ENCODE measurements around the gene PCDHGB3. TPM values are rescaled to one million over a fixed set of nuclear protein-coding genes. Genes with fewer than 3 reads are reported as not detected.
"Not testable (repeated sequence)": the region's sequence is repeated elsewhere in the genome, so short reads cannot be mapped to it uniquely, and the experiment has no call there.

PCDHGB3 gene
- total RNA-seq, 2 experiments from 2014 or later = 0.44 to 0.82 TPM

DNA sequence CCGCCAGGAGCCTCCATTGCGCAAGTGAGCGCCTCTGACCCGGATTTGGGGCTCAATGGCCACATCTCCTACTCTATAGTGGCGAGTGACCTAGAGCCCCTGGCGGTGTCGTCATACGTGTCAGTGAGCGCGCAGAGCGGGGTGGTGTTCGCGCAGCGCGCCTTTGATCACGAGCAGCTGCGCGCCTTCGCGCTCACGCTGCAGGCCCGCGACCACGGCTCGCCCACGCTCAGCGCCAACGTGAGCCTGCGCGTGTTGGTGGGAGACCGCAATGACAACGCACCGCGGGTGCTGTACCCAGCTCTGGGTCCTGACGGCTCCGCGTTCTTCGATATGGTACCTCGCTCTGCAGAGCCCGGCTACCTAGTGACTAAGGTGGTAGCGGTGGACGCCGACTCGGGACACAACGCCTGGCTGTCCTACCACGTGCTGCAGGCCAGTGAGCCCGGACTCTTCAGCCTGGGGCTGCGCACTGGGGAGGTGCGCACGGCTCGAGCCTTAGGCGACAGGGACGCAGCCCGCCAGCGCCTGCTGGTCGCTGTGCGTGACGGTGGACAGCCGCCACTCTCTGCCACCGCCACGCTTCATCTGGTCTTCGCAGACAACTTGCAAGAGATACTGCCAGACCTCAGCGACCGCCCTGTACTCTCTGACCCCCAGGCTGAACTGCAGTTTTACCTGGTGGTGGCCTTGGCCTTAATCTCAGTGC is 39.7 kb downstream of the PCDHGB3 start:
- no peak overlapping the region for H3K4me3 Mint-ChIP-seq
- H3K27ac Mint-ChIP-seq = no peak overlapping the region
- H3K4me1 Mint-ChIP-seq = peaks cover 2% of the 10 kb centered on the region
- DNase-seq (no peak), ATAC-seq (ENCODE audit: low read depth) (no peak)
- POLR2A ChIA-PET = no interaction called here
- peaks cover 14% of the 10 kb centered on the region for H3K9me3 Mint-ChIP-seq
- peaks cover 64% of the 10 kb centered on the region for H3K27me3 Mint-ChIP-seq
- peaks cover 4% of the 10 kb centered on the region for H3K36me3 Mint-ChIP-seq

DNA sequence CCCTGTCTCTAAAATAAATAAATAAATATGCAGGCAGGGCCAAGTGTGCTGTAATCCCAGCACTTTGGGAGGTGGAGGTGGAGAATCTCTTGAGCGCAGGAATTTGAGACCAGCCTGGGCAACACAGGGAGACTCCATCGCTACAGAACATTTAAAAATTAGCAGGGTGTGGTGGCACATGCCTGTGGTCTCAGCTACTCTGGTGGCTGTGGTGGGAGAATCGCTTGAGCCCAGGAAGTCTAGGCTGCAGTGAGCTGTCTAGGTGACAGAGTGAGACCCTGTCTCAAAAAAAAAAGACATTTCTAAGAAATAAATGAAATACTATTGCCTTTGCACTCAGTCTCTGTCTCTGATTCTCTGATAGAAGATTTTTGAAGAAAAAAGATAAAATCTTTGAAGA is 41.5 kb downstream of the PCDHGB3 start:
- H3K4me3 Mint-ChIP-seq = no peak overlapping the region
- DNase-seq (no peak), ATAC-seq (ENCODE audit: low read depth) (no peak)
- peaks cover 2% of the 10 kb centered on the region for H3K4me1 Mint-ChIP-seq
- H3K27ac Mint-ChIP-seq = no peak overlapping the region
- POLR2A ChIA-PET = no interaction called here
- H3K9me3 Mint-ChIP-seq = peaks cover 11% of the 10 kb centered on the region
- H3K36me3 Mint-ChIP-seq = peaks cover 4% of the 10 kb centered on the region
- peaks cover 67% of the 10 kb centered on the region for H3K27me3 Mint-ChIP-seq

DNA sequence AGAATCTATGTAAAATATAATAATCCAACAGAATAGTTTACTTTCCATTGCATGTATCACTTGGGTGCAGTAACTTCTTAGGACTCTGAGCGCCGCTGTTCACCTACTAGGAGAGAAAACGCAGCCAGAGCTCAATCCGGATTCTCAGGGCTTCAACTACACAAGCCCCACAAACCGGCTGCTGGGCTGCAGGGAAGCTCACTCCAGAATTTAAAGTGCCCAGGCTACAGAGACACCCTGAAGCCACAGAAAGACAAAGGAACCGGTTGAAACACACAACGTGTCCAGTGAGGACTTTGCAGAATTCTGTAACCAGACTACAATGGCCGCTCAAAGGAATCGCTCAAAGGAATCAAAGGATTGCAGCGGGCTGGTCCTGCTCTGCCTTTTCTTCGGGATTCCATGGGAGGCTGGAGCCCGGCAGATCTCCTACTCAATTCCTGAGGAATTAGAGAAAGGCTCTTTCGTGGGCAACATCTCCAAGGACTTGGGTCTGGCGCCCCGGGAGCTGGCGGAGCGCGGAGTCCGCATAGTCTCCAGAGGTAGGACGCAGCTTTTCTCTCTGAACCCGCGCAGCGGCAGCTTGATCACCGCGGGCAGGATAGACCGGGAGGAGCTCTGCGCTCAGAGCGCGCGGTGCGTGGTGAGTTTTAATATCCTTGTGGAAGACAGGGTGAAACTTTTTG is 43.0 kb downstream of the PCDHGB3 start, which contains the start of gene PCDHGA10:
TSS of gene PCDHGA10 (plus strand) at position 134 of the 686 bp plus-strand sequence. CDS start at position 323, 189 bp downstream.
- peaks cover 4% of the 10 kb centered on the region for H3K4me1 Mint-ChIP-seq

DNA sequence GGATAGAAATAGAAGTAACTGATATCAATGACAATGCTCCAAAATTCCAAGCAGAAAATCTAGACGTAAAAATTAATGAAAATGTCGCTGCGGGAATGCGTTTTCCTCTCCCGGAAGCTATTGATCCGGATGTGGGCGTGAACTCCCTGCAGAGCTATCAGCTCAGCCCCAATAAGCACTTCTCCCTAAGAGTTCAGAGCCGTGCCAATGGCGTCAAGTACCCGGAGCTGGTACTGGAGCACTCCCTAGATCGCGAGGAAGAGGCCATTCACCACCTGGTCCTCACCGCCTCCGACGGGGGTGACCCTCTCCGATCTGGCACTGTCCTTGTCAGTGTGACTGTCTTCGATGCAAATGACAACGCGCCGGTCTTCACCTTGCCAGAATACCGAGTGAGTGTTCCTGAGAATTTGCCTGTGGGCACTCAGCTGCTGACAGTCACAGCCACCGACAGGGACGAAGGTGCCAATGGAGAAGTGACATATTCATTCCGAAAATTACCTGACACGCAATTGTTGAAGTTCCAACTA is 43.6 kb downstream of the PCDHGB3 start:
- Mint-ChIP-seq H3K36me3 (peaks cover 8% of the 10 kb centered on the region), H3K4me1 (peaks cover 6% of the 10 kb centered on the region), H3K27me3 (peaks cover 68% of the 10 kb centered on the region), H3K27ac (no peak overlapping the region), H3K4me3 (peak overlapping the region; percentile 80), H3K9me3 (peaks cover 15% of the 10 kb centered on the region)
- ATAC-seq (ENCODE audit: low read depth) = no peak
- DNase-seq = no peak
- POLR2A ChIA-PET = no interaction called here

More for the DNA sequence above, 43.0 kb downstream of the PCDHGB3 start, which contains the start of gene PCDHGA10:
- Mint-ChIP-seq H3K4me3 (peak within 1 kb of the TSS; percentile 80), H3K27me3 (peaks cover 66% of the 10 kb centered on the region), H3K27ac (no peak within 1 kb of the TSS), H3K9me3 (peaks cover 10% of the 10 kb centered on the region), H3K36me3 (peaks cover 6% of the 10 kb centered on the region)
- no peak for DNase-seq
- peak; percentile 75 for ATAC-seq (ENCODE audit: low read depth)
- POLR2A ChIA-PET = no interaction called here

DNA sequence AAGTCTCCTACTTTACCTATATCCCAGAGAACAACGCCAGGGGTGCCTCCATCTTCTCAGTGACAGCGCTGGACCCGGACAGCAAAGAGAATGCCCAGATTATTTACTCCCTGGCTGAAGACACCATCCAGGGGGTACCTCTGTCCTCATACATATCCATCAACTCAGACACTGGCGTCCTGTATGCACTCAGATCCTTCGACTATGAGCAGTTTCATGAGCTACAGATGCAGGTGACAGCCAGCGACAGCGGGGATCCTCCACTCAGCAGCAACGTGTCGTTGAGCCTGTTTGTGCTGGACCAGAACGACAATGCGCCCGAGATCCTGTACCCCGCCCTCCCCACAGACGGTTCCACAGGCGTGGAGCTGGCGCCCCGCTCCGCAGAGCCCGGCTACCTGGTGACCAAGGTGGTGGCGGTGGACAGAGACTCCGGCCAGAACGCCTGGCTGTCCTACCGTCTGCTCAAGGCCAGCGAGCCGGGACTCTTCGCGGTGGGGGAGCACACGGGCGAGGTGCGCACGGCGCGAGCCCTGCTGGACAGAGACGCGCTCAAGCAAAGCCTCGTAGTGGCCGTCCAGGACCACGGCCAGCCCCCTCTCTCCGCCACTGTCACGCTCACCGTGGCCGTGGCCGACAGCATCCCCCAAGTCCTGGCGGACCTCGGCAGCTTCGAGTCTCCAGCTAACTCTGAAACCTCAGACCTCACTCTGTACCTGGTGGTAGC is 44.7 kb downstream of the PCDHGB3 start:
- H3K4me3 Mint-ChIP-seq = peak overlapping the region; percentile 23
- POLR2A ChIA-PET; H3K4me1 Mint-ChIP-seq; ATAC-seq (ENCODE audit: low read depth); DNase-seq; H3K36me3 Mint-ChIP-seq: not testable (repeated sequence)
- peak overlapping the region; percentile 37 for H3K27ac Mint-ChIP-seq
- peaks cover 66% of the 10 kb centered on the region for H3K27me3 Mint-ChIP-seq
- H3K9me3 Mint-ChIP-seq = peaks cover 12% of the 10 kb centered on the region

DNA sequence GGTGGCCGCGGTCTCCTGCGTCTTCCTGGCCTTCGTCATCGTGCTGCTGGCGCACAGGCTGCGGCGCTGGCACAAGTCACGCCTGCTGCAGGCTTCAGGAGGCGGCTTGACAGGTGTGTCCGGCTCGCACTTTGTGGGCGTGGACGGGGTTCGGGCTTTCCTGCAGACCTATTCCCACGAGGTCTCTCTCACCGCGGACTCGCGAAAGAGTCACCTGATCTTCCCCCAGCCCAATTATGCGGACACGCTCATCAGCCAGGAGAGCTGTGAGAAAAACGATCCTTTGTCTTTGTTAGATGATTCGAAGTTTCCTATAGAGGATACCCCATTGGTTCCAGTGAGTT is 45.2 kb downstream of the PCDHGB3 start:
- H3K36me3 Mint-ChIP-seq; H3K4me3 Mint-ChIP-seq; POLR2A ChIA-PET; ATAC-seq (ENCODE audit: low read depth); DNase-seq; H3K27ac Mint-ChIP-seq; H3K4me1 Mint-ChIP-seq: not testable (repeated sequence)
- peaks cover 14% of the 10 kb centered on the region for H3K9me3 Mint-ChIP-seq
- peaks cover 66% of the 10 kb centered on the region for H3K27me3 Mint-ChIP-seq

DNA sequence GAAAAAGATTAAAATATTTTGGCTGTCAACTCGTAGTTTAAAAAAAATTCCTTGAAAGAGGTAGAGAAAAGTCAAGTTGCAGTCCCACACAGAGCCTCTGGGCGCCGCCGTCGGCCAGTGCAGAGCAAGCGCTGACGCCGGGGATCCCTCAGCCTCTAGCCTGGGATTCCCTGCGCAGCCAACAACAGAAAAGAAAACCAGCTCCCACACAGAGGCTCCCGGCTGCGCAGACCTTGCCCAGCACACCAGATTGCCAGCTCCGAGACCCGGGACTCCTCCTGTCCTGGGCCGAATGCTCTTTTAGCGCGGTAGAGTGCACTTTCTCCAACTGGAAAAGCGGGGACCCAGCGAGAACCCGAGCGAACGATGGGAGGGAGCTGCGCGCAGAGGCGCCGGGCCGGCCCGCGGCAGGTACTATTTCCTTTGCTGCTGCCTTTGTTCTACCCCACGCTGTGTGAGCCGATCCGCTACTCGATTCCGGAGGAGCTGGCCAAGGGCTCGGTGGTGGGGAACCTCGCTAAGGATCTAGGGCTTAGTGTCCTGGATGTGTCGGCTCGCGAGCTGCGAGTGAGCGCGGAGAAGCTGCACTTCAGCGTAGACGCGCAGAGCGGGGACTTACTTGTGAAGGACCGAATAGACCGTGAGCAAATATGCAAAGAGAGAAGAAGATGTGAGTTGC is 47.6 kb downstream of the PCDHGB3 start, which contains the start of gene PCDHGB7:
TSS of gene PCDHGB7 (plus strand) at position 184 of the 679 bp plus-strand sequence. CDS start at position 367, 183 bp downstream.
- peak within 1 kb of the TSS; percentile 54 for H3K27ac Mint-ChIP-seq
- POLR2A ChIA-PET, DNase-seq, H3K36me3 Mint-ChIP-seq: not testable (repeated sequence)
- H3K27me3 Mint-ChIP-seq = peaks cover 80% of the 10 kb centered on the region
- peaks cover 15% of the 10 kb centered on the region for H3K9me3 Mint-ChIP-seq
- H3K4me1 Mint-ChIP-seq = peaks cover 18% of the 10 kb centered on the region
- ATAC-seq (ENCODE audit: low read depth) = peak; percentile 52
- peak within 1 kb of the TSS; percentile 71 for H3K4me3 Mint-ChIP-seq

DNA sequence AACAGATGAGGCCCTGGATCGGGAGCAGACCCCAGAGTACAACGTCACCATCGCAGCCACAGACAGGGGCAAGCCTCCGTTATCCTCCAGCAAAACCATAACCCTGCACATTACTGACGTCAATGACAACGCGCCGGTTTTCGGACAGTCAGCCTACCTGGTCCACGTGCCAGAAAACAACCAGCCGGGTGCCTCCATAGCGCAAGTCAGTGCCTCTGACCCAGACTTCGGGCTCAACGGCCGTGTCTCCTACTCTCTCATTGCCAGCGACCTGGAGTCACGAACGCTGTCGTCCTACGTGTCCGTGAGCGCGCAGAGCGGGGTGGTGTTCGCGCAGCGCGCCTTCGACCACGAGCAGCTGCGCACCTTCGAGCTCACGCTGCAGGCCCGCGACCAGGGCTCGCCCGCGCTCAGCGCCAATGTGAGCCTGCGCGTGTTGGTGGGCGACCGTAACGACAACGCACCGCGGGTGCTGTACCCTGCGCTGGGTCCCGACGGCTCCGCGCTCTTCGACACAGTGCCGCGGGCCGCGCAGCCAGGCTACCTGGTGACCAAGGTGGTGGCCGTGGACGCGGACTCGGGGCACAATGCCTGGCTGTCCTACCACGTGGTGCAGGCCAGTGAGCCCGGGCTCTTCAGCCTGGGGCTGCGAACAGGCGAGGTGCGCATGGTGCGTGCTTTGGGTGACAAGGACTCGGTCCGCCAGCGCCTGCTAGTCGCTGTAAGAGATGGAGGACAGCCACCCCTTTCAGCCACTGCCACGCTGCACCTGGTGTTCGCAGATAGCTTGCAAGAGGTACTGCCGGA is 49.2 kb downstream of the PCDHGB3 start:
- DNase-seq (no peak), ATAC-seq (ENCODE audit: low read depth) (no peak)
- peaks cover 16% of the 10 kb centered on the region for H3K4me1 Mint-ChIP-seq
- POLR2A ChIA-PET = no interaction called here
- peaks cover 77% of the 10 kb centered on the region for H3K27me3 Mint-ChIP-seq
- peak overlapping the region; percentile 4 for H3K4me3 Mint-ChIP-seq
- no peak overlapping the region for H3K27ac Mint-ChIP-seq
- peaks cover 20% of the 10 kb centered on the region for H3K9me3 Mint-ChIP-seq
- H3K36me3 Mint-ChIP-seq = peaks cover 6% of the 10 kb centered on the region

DNA sequence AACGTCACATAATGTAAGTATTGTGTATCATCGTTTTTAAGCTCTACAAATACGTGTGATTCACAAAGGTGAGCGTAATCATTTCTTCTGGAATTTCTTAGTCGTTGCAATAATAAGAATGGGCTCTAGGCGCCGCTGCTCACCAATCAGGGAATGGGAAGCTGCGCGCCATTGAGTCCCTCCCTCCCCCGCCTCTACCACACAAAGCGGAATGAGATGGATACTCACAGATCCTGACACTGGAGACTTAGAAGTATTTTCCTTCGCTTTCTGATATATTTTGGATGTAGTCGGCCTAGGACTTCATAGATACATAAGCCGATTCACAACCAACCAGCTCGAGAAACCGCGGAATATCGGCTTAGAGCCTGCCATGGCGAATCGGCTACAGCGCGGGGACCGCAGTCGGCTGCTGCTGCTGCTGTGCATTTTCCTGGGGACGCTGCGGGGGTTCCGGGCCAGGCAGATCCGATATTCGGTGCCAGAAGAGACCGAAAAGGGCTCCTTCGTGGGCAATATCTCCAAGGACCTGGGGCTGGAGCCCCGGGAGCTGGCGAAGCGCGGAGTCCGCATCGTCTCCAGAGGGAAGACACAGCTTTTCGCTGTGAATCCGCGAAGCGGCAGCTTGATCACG is 50.9 kb downstream of the PCDHGB3 start, which contains the start of gene PCDHGA11:
TSS of gene PCDHGA11 (plus strand) at position 197 of the 634 bp plus-strand sequence. CDS start at position 374, 177 bp downstream.
- peak; percentile 48 for ATAC-seq (ENCODE audit: low read depth)
- DNase-seq = no peak
- H3K27ac Mint-ChIP-seq = peak within 1 kb of the TSS; percentile 34
- H3K9me3 Mint-ChIP-seq = peaks cover 20% of the 10 kb centered on the region
- peaks cover 16% of the 10 kb centered on the region for H3K4me1 Mint-ChIP-seq
- POLR2A ChIA-PET = interaction anchor here (1.4 kb wide), 1 partner anchor 100 kb away, joined by 5 read pairs; the partner anchor contains the start of gene TAF7
- peaks cover 76% of the 10 kb centered on the region for H3K27me3 Mint-ChIP-seq
- peaks cover 4% of the 10 kb centered on the region for H3K36me3 Mint-ChIP-seq
- H3K4me3 Mint-ChIP-seq = peak within 1 kb of the TSS; percentile 81

DNA sequence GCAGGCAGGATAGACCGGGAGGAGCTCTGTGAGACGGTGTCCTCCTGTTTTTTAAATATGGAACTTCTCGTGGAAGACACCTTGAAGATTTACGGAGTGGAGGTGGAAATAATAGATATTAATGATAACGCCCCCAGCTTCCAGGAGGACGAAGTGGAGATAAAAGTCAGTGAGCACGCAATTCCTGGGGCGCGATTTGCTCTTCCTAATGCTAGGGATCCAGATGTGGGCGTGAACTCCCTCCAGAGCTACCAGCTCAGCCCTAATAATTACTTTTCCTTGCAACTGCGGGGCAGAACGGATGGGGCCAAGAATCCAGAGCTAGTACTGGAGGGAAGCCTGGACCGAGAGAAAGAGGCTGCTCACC is 51.4 kb downstream of the PCDHGB3 start:
- no peak for DNase-seq
- Mint-ChIP-seq H3K4me3 (peak overlapping the region; percentile 81), H3K27me3 (peaks cover 73% of the 10 kb centered on the region), H3K27ac (no peak overlapping the region), H3K9me3 (peaks cover 20% of the 10 kb centered on the region), H3K4me1 (peaks cover 16% of the 10 kb centered on the region), H3K36me3 (peaks cover 4% of the 10 kb centered on the region)
- POLR2A ChIA-PET = interaction anchor here (1.4 kb wide), 1 partner anchor 101 kb away, joined by 5 read pairs; the partner anchor contains the start of gene TAF7
- no peak for ATAC-seq (ENCODE audit: low read depth)
